Measurements from ENCODE around the gene LSM14A.
"Not testable (repeated sequence)": the region's sequence is repeated elsewhere in the genome, so short reads cannot be mapped to it uniquely, and the experiment has no call there.

Gene LSM14A

GRCh38 chr19:34158966-34159365 lies 13.3 kb upstream of the LSM14A start:
- DNase-seq (ENCODE audit: low read depth): not testable (repeated sequence)

- DNase-seq (ENCODE audit: low read depth): not testable (repeated sequence)
Measured at GRCh38 chr19:34159541-34159940, 12.8 kb upstream of the LSM14A start.

- DNase-seq (ENCODE audit: low read depth): not testable (repeated sequence)
Measured at GRCh38 chr19:34161902-34162301, 10.4 kb upstream of the LSM14A start.

- no peak for DNase-seq (ENCODE audit: low read depth)
Measured at GRCh38 chr19:34165295-34165738, 7.0 kb upstream of the LSM14A start.

GRCh38 chr19:34169475-34170199 lies 2.7 kb upstream of the LSM14A start:
- DNase-seq (ENCODE audit: low read depth): not testable (repeated sequence)

GRCh38 chr19:34171539-34171876 lies 796 bp upstream of the LSM14A start:
- peak; percentile 19 for DNase-seq (ENCODE audit: low read depth)

GRCh38 chr19:34172661-34173192 lies 423 bp downstream of the LSM14A start:
- DNase-seq (ENCODE audit: low read depth): no peak

GRCh38 chr19:34173193-34173956 lies 1.1 kb downstream of the LSM14A start:
- DNase-seq (ENCODE audit: low read depth): peak; percentile 8

- not testable (repeated sequence) for DNase-seq (ENCODE audit: low read depth)
Measured at GRCh38 chr19:34175173-34175572, 2.9 kb downstream of the LSM14A start.

GRCh38 chr19:34176581-34176980 lies 4.3 kb downstream of the LSM14A start:
- DNase-seq (ENCODE audit: low read depth): no peak

- DNase-seq (ENCODE audit: low read depth): no peak
Measured at GRCh38 chr19:34178274-34178610, 5.9 kb downstream of the LSM14A start.

- DNase-seq (ENCODE audit: low read depth): no peak
Measured at GRCh38 chr19:34179066-34179465, 6.8 kb downstream of the LSM14A start.

- no peak for DNase-seq (ENCODE audit: low read depth)
Measured at GRCh38 chr19:34180273-34180672, 8.0 kb downstream of the LSM14A start.

GRCh38 chr19:34180709-34181108 lies 8.4 kb downstream of the LSM14A start:
- DNase-seq (ENCODE audit: low read depth): no peak

- DNase-seq (ENCODE audit: low read depth): no peak
Measured at GRCh38 chr19:34181111-34181864, 9.0 kb downstream of the LSM14A start.

- DNase-seq (ENCODE audit: low read depth): no peak
Measured at GRCh38 chr19:34182125-34182524, 9.8 kb downstream of the LSM14A start.

- no peak for DNase-seq (ENCODE audit: low read depth)
Measured at GRCh38 chr19:34184880-34185491, 12.7 kb downstream of the LSM14A start.

- no peak for DNase-seq (ENCODE audit: low read depth)
Measured at GRCh38 chr19:34186205-34186604, 13.9 kb downstream of the LSM14A start.

- no peak for DNase-seq (ENCODE audit: low read depth)
Measured at GRCh38 chr19:34187011-34187410, 14.7 kb downstream of the LSM14A start.

- DNase-seq (ENCODE audit: low read depth): no peak
Measured at GRCh38 chr19:34188408-34188807, 16.1 kb downstream of the LSM14A start.

- DNase-seq (ENCODE audit: low read depth): no peak
Measured at GRCh38 chr19:34189199-34189916, 17.1 kb downstream of the LSM14A start.
